Mesodermal cell (in vitro differentiated cells): ENCODE measurements around the gene RTN1.

Experiments
- H3K27ac ChIP-seq: 2 replicates; pipeline ENCODE4 v1.7.0; 2013; ENCODE audit warnings: mild to moderate bottlenecking, low read depth, low read length, moderate library complexity; ENCODE audit not compliant: severe bottlenecking
- H3K36me3 ChIP-seq: 2 replicates; pipeline ENCODE4 v1.7.1; 2013; ENCODE audit warnings: mild to moderate bottlenecking, low read length, moderate library complexity; ENCODE audit not compliant: control insufficient read depth, insufficient read depth
- H3K4me1 ChIP-seq: one replicate; pipeline ENCODE4 v1.7.1; 2013; ENCODE audit warnings: mild to moderate bottlenecking, low read length; ENCODE audit not compliant: insufficient read depth, control insufficient read depth, poor library complexity, severe bottlenecking
- H3K4me3 ChIP-seq: 2 replicates; pipeline ENCODE4 v1.7.0; 2013; ENCODE audit warnings: low read length, control low read depth, mild to moderate bottlenecking; ENCODE audit not compliant: insufficient read depth, poor library complexity, severe bottlenecking; ENCODE audit errors: extremely low read depth
- H3K9me3 ChIP-seq: 2 replicates; pipeline ENCODE4 v1.7.1; 2013; ENCODE audit warnings: mild to moderate bottlenecking, low read length, moderate library complexity; ENCODE audit not compliant: control insufficient read depth
- WGBS, 2 experiments: methylation state at CpG; one replicate each; pipeline ENCODE4 v1.1.5; 2013; ENCODE audit warnings: missing lambda C conversion rate in 2 of 2; ENCODE audit not compliant: insufficient coverage in 2 of 2; 5-methylcytosine and 5-hydroxymethylcytosine counted together

Gene RTN1

DNA sequence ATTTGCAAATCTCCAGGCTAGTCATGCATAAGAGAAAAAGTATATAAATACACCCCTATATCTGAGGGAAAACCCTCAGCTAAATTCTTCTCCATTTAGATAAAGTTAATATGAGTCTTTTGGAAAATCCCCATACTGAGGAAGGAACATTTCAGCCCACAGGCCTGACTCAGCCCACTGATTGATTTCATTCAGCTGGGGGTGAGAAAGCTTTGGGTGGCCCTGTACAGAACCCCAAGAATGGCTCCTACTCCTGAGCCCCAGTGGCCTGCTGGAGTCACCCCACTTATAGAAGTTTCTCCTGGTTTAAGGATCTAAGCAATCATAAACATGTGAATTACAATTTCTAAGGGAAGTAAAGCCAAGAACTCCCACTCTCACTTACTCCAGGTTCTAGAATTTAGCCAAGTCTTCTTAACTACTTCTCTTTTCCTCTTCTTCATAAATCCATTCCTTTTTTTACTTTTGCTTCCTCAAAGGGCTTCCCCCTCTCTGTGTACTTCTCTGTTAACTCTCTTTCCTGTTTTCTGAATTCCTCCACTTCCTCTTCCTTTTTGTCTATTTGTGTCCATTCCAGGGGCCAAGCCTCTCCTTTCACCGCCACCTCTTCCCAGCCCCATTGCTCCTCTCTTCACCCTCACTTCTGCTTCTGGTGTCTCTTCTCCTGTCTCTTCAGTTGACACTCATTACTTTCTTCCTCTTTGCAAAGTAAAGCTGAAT lies 21.0 kb downstream of the RTN1 start:
- Histone ChIP-seq H3K27ac (no peak overlapping the region), H3K9me3 (no peaks in the 10 kb centered on the region), H3K36me3 (no peaks in the 10 kb centered on the region), H3K4me1 (no peaks in the 10 kb centered on the region), H3K4me3 (no peak overlapping the region)
- whole genome bisulfite sequencing, 2 experiments: 100% methylated on average over 1 of the region's 1 CpG

DNA sequence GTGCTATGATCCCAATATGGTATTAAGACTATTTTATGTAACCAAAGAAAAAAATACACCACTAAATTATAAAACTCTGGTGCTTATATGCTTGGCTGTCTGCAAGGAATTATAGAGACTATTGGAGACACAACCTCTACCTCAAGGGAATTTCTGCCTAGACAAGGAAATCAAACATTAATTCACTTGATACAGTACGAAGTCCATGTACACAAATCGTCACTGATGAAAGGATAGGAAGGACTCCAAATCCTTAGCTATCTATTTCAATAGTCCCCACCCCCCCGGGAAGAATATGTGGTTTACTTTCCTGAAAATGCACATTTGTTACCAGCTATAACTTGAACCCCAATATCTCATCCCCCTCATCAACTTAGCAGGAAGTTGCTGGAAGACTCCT lies 21.9 kb downstream of the RTN1 start:
- WGBS, 2 experiments: 90 to 100% methylated on average over 1 to 2 of the region's 3 CpGs
- H3K4me3 ChIP-seq: no peak overlapping the region

DNA sequence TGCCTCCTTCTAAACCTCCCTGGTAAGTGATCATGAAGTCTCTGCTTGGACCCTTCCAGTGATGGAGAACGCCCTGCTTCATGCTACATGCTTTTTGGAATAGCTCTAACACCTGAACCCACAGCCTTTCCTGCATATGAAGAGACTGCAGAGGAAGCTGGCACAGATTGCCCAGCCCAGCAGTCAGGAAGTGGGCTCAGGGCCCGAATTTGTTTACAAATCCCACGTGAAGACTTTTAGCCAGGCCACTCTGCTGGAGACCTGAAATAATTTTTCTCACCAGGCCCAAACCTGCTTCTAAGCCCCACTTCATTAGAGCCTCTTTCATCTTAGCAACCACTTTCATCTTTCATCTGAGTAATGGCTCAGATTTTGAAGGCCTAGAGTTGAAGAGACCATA lies 22.9 kb downstream of the RTN1 start:
- WGBS, 2 experiments: 68 to 73% methylated on average over 3 of the region's 3 CpGs
- no peaks in the 10 kb centered on the region for H3K9me3 ChIP-seq
- H3K4me3 ChIP-seq: no peak overlapping the region
- no peak overlapping the region for H3K27ac ChIP-seq
- H3K4me1 ChIP-seq: no peaks in the 10 kb centered on the region
- H3K36me3 ChIP-seq: no peaks in the 10 kb centered on the region

More for the DNA sequence above, 21.9 kb downstream of the RTN1 start:
- Histone ChIP-seq H3K36me3 (no peaks in the 10 kb centered on the region), H3K27ac (no peak overlapping the region), H3K9me3 (no peaks in the 10 kb centered on the region), H3K4me1 (no peaks in the 10 kb centered on the region)

DNA sequence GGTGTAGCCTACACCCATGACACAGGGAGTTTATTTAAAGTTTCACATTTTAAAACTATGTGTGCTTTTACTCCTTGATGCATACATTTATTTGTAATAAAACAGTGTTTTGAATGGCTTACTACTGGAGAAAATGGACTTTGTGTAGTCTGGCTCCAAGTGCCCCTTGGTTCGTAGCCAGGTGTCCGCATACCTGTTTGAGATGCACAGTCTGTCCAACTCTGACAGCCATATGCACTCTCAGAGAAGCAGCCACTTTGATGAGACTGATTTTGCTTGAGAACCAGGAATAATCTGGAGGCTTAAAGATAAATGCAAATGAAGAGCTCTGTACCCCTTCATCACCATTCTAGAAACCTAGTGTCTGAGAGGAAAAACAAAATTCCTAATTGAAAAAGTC lies 24.0 kb downstream of the RTN1 start:
- Histone ChIP-seq H3K4me3 (no peak overlapping the region), H3K9me3 (no peaks in the 10 kb centered on the region), H3K27ac (no peak overlapping the region), H3K36me3 (no peaks in the 10 kb centered on the region), H3K4me1 (no peaks in the 10 kb centered on the region)
- 90% methylated on average over 2 of the region's 2 CpGs; no CpG with 5 or more reads in 1 of the 2 experiments for WGBS, 2 experiments

DNA sequence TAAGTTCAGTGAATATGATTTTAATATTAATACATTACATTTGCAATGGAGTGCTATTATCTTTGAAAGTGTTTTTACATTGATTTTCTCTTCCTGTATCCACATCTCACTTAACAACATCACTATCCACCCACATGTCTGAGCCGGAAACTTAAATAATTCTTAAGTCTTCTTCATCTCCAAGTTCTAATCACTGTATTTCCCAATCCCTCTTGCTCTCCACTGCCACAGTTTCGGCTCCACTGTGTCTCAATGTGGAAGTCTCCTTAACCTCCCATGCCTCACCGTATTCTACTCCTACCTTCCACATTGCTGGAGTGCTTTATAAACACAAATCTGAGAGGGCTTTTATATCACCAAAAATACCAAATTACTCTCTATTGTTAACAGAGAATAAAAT lies 25.3 kb downstream of the RTN1 start:
- WGBS, 2 experiments: 87 to 91% methylated on average over 3 of the region's 3 CpGs
- Histone ChIP-seq H3K4me3 (no peak overlapping the region), H3K9me3 (no peaks in the 10 kb centered on the region), H3K4me1 (no peaks in the 10 kb centered on the region), H3K27ac (no peak overlapping the region), H3K36me3 (no peaks in the 10 kb centered on the region)

DNA sequence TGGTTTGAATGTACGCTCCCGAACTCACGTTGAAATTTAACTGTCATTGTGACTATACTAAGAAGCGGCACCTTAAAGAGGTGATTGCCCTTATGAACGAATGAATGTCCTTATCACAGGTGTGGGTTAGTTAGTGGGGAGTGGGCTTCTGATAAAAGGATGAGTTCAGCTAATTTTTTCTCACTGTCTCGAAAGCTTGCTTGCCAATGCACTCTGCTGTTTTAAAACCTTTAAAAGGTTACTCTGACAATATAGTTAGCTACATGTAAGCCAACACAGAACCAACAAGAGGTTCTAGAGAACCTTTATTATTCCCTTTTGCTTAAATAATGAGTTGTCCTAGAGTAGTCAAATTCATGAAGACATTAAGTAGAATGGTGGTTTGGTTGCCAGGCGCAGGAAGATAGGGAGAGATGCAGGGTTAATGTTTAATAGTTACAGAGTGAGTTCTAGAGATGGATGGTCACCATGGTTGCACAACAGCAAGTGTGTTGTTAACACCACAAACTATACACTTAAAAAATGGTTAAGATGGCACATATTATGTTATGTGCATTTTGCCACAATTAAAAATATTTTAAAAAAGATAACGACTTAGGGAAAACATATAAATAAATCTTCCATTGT lies 26.3 kb downstream of the RTN1 start:
- WGBS, 2 experiments: 93 to 97% methylated on average over 6 of the region's 8 CpGs
- H3K27ac ChIP-seq: no peak overlapping the region

DNA sequence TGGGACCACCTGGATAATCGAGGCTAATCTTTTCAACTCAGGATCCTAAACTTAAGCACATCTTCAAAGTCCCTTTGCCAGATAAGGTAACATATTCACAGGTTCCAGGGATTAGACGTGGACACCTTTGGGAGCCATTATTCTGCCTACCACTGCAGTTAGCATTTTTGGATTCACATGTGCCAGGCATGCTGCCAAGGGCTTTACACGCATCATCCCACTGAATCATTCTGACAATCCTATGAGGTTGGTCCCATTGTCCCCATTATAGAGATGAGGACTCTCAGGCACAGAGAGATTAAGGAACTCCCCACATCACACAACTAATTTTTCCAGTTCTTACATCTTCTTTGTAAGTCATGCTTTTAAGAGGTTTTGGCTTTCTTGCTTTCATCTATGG lies 34.5 kb downstream of the RTN1 start:
- Histone ChIP-seq H3K27ac (no peak overlapping the region), H3K4me1 (no peaks in the 10 kb centered on the region), H3K36me3 (no peaks in the 10 kb centered on the region), H3K9me3 (no peaks in the 10 kb centered on the region), H3K4me3 (no peak overlapping the region)
- WGBS, 2 experiments: 76 to 87% methylated on average over 2 to 3 of the region's 3 CpGs

More for the DNA sequence above, 26.3 kb downstream of the RTN1 start:
- H3K36me3 ChIP-seq: no peaks in the 10 kb centered on the region
- no peaks in the 10 kb centered on the region for H3K4me1 ChIP-seq
- H3K9me3 ChIP-seq: no peaks in the 10 kb centered on the region
- H3K4me3 ChIP-seq: no peak overlapping the region

DNA sequence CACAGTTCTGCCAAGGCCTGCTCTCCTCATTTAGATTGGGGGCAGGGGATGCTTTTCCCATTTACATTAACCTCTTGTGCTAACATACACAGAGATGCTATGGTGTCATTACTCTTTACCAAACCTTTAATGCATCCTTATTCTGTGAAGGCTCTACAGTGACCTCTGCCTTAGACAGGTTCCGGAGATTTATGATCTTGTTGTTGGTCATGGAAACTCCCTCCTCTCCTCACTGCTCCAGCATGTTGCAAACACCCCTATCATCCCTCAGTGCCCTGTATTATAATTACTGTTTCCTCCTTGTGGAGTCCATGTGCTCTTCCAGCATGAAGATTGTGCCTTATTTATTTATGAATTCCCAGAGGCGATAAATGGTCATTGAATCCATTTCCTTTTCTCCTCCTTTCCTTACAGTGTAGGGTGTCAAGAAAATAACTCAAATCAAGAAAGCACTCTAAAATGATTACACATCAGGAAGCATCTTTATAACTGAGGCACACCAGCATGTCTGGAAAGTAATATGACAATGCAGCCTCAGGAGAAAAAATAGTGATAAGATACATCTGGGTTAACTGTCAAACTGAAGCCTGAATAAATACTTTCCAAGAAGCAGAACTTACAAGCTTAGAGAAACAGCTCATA lies 37.8 kb downstream of the RTN1 start:
- no peaks in the 10 kb centered on the region for H3K9me3 ChIP-seq
- H3K4me1 ChIP-seq: no peaks in the 10 kb centered on the region
- no peaks in the 10 kb centered on the region for H3K36me3 ChIP-seq
- H3K27ac ChIP-seq: no peak overlapping the region
- whole genome bisulfite sequencing, 2 experiments: 80% methylated on average over 1 of the region's 2 CpGs; no CpG with 5 or more reads in 1 of the 2 experiments
- no peak overlapping the region for H3K4me3 ChIP-seq

DNA sequence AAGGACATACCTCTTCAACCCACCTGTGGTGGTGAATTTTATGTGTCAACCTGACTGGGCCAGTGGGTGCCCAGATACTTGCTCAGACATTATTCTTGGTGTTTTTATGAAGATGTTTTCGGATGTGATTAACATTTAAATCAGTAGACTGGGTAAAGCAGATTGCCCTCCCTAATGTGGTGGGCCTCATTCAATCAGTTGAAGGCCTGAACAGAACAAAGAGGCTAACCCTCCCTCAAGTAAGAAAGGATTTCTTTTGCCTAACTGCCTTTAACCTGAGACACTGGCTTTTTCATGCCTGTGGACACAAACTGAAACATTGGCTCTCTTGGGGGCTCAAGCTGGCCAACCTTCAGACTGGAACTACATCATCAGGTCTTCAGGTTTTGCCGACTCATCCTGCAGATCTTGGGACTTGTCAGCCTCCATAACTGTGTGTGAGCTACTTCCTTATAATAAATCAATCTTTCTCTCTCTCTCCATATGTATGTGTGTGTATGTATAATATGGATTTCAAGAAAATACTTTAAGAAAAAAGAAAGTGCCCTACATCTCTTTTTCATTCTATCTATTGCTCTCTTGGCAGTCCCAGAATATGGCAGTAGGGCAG lies 39.4 kb downstream of the RTN1 start:
- Histone ChIP-seq H3K9me3 (no peaks in the 10 kb centered on the region), H3K36me3 (no peaks in the 10 kb centered on the region), H3K4me1 (no peaks in the 10 kb centered on the region), H3K27ac (no peak overlapping the region), H3K4me3 (no peak overlapping the region)
- 85 to 100% methylated on average over 1 to 2 of the region's 2 CpGs for WGBS, 2 experiments

DNA sequence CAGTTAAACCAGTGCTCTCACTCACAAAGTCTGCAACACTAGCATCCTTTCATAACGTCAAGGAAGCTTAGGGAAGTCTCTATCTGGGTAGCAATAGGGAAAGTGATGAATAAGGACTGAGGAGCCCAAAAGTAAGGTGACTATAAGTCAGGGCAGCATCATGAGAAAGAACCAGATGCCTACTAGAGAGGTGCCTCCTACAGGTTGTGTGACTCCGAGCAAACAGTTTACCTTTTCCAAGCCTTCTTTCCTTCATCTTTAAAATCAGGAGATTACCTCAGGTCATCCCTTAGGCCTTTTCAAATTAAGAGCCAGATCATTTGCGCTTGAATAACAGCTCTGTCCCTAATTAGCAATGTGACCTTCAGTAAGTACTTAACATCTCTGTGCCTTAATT lies 40.2 kb downstream of the RTN1 start:
- Histone ChIP-seq H3K9me3 (no peaks in the 10 kb centered on the region), H3K4me1 (no peaks in the 10 kb centered on the region), H3K27ac (no peak overlapping the region), H3K36me3 (no peaks in the 10 kb centered on the region), H3K4me3 (no peak overlapping the region)
- 60 to 83% methylated on average over 1 of the region's 3 CpGs for WGBS, 2 experiments
